SK-N-SH (cell line): Measurements from ENCODE around the gene ATP5F1A.
"Not testable (repeated sequence)": the region's sequence is repeated elsewhere in the genome, so short reads cannot be mapped to it uniquely, and the experiment has no call there.

Experiments
- CTCF ChIP-seq: fragments of 200-600 bp; sonication (generic); IDR thresholded peaks from 2 replicates; pipeline ENCODE4 v1.6.1; 2017; ENCODE audit warnings: antibody characterized with exemption, mild to moderate bottlenecking, moderate library complexity
- EZH2phosphoT487 ChIP-seq: fragments of 200-600 bp; sonication (generic); IDR thresholded peaks from 2 replicates; pipeline ENCODE4 v1.6.1; 2017; ENCODE audit warnings: low read depth, mixed run types, mild to moderate bottlenecking, antibody characterized with exemption, moderate library complexity, borderline replicate concordance
- FOXJ3 ChIP-seq: sonication (generic); formaldehyde crosslinking; IDR thresholded peaks from 2 replicates; pipeline ENCODE4 v1.5.1; 2020; ENCODE audit warnings: mild to moderate bottlenecking, missing genetic modification reagents
- FOXM1 ChIP-seq: IDR thresholded peaks from 2 replicates; pipeline ENCODE4 v1.4.0; 2012; ENCODE audit warnings: low read depth, mild to moderate bottlenecking
- JUND ChIP-seq: IDR thresholded peaks from 2 replicates; pipeline ENCODE4 v1.4.0; 2012
- MXI1 ChIP-seq: IDR thresholded peaks from 2 replicates; pipeline ENCODE4 v1.6.1; 2012; ENCODE audit warnings: mild to moderate bottlenecking, low read depth, low read length, improper control_type of control experiment
- POLR2AphosphoS5 ChIP-seq: IDR thresholded peaks from 2 replicates; pipeline ENCODE4 v1.6.1; 2012; ENCODE audit warnings: low read depth, low read length
- USF1 ChIP-seq: IDR thresholded peaks from 2 replicates; pipeline ENCODE4 v1.4.0; 2012; ENCODE audit warnings: low read depth, borderline replicate concordance
- USF2 ChIP-seq: fragments of 150-350 bp; IDR thresholded peaks from 2 replicates; pipeline ENCODE4 v1.6.1; 2017; ENCODE audit warnings: antibody characterized with exemption, low read length, low read depth, borderline replicate concordance
- YY1 ChIP-seq: IDR thresholded peaks from 2 replicates; pipeline ENCODE4 v1.4.0; 2012; ENCODE audit warnings: low read depth, mild to moderate bottlenecking
- TF ChIP-seq, protein P1 (sequence below): fragments of 150-350 bp; IDR thresholded peaks from 2 replicates; pipeline ENCODE4 v1.6.1; 2016; ENCODE audit warnings: mild to moderate bottlenecking, low read depth, low read length
- TF ChIP-seq, protein P2 (sequence below): IDR thresholded peaks from 2 replicates; pipeline ENCODE4 v1.4.0; 2012; ENCODE audit warnings: low read depth

- not testable (repeated sequence) for TF ChIP-seq YY1; CTCF; FOXM1; POLR2AphosphoS5; JUND; FOXJ3 (CRISPR knock-in tag); MXI1; USF2; EZH2phosphoT487; USF1
- TF ChIP-seq, protein P1, sequence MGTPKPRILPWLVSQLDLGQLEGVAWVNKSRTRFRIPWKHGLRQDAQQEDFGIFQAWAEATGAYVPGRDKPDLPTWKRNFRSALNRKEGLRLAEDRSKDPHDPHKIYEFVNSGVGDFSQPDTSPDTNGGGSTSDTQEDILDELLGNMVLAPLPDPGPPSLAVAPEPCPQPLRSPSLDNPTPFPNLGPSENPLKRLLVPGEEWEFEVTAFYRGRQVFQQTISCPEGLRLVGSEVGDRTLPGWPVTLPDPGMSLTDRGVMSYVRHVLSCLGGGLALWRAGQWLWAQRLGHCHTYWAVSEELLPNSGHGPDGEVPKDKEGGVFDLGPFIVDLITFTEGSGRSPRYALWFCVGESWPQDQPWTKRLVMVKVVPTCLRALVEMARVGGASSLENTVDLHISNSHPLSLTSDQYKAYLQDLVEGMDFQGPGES: not testable (repeated sequence)
- TF ChIP-seq, protein P2, sequence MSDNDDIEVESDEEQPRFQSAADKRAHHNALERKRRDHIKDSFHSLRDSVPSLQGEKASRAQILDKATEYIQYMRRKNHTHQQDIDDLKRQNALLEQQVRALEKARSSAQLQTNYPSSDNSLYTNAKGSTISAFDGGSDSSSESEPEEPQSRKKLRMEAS: not testable (repeated sequence)
Observed at GRCh38 chr18:46130549-46130948, 32.5 kb upstream of the ATP5F1A start.
